Measurements from ENCODE around the gene QKI. TPM values are rescaled to one million over a fixed set of nuclear protein-coding genes. Genes with fewer than 3 reads are reported as not detected.

Gene QKI
- total RNA-seq, 1 experiment from 2014 or later, result 176 TPM

GRCh38 chr6:163398815-163399214, 15.7 kb upstream of the QKI start:
- Mint-ChIP-seq H3K9me3 (no peaks in the 10 kb centered on the region; a peak in 3 of 5 replicates), H3K4me1 (peaks cover 54 to 58% of the 10 kb centered on the region in 2 experiments), H3K27me3 (ENCODE audit: low read depth) (peaks cover 15% of the 10 kb centered on the region), H3K27ac (no peak overlapping the region), H3K4me3 (no peak overlapping the region), H3K36me3 (ENCODE audit: insufficient read depth in 1 of 3, low read depth in 3 of 3) (0 out of 7 replicates have a peak, but pooled peaks cover 0 to 4% (median 0%) of the 10 kb centered on the region in 3 experiments)
- no peak overlapping the region for H3K23ac ChIP-seq (ENCODE audit: insufficient read length, low read depth, low read length)
- no peak overlapping the region for H3K9ac ChIP-seq (ENCODE audit: extremely low read depth, insufficient read length, low read length)
- no peak overlapping the region for H3T11ph ChIP-seq (ENCODE audit: low read length)
- no peak overlapping the region for H2BK5ac ChIP-seq (ENCODE audit: insufficient read length, low read length)
- no peak overlapping the region for H4K8ac ChIP-seq (replicated peaks; ENCODE audit: insufficient read length, low read depth, low read length)
- no peak overlapping the region for H2BK120ac ChIP-seq (ENCODE audit: low read depth, low read length, poor library complexity, severe bottlenecking)
- H3K14ac ChIP-seq (ENCODE audit: insufficient read depth, low read length), result no peak overlapping the region
- H3K18ac ChIP-seq (ENCODE audit: insufficient read length, low read depth, low read length), result no peak overlapping the region
- peaks cover 3% of the 10 kb centered on the region for H3K23me2 ChIP-seq (ENCODE audit: insufficient read length, low read depth, low read length, poor library complexity, severe bottlenecking)
- no peak overlapping the region for H2BK12ac ChIP-seq (ENCODE audit: insufficient read length, low read depth, low read length)
- no peaks in the 10 kb centered on the region for H3K79me1 ChIP-seq (ENCODE audit: insufficient read depth, low read depth, low read length, poor library complexity, severe bottlenecking)
- no peak overlapping the region for H4K91ac ChIP-seq (ENCODE audit: insufficient read length, low read depth, low read length)
- no peaks in the 10 kb centered on the region for H4K20me1 ChIP-seq (ENCODE audit: control insufficient read depth, insufficient read depth, insufficient read length)
- no peak overlapping the region for H2AK5ac ChIP-seq (ENCODE audit: insufficient read length, low read length)
- no peak overlapping the region for H3K4ac ChIP-seq (ENCODE audit: low read depth, low read length)
- H3K27me3 ChIP-seq (ENCODE audit: insufficient read depth, low read length), result no peaks in the 10 kb centered on the region
- no peak overlapping the region for H3K4me2 ChIP-seq (ENCODE audit: insufficient read depth, insufficient read length, low read length)
- no peaks in the 10 kb centered on the region for H3K9me3 ChIP-seq (ENCODE audit: control insufficient read depth, low read depth, low read length)
- peaks cover 5% of the 10 kb centered on the region; the same call in 1 of the 2 replicates for H3K4me1 ChIP-seq (ENCODE audit: insufficient read depth, low read length)
- WGBS (ENCODE audit: extremely low coverage, insufficient read length, low lambda C conversion rate), result no CpG with 5 or more reads among the region's 9 CpGs
- no peak overlapping the region for H4K5ac ChIP-seq (ENCODE audit: insufficient read length, low read depth, low read length)
- H2AFZ ChIP-seq (ENCODE audit: low read length), result no peak overlapping the region
- H2BK15ac ChIP-seq (ENCODE audit: low read depth, low read length), result no peak overlapping the region
- H2BK20ac ChIP-seq (ENCODE audit: low read depth, low read length, poor library complexity, severe bottlenecking), result no peak overlapping the region
- no peak for TF ChIP-seq CTCF (conservative IDR thresholded peaks at IDR 0.05)
- no peaks in the 10 kb centered on the region for H3K79me2 ChIP-seq (ENCODE audit: insufficient read depth, low read length)
- DNase-seq, result no peak
- no peak overlapping the region for H3K27ac ChIP-seq (ENCODE audit: insufficient read length, low read depth, low read length)
- H3K56ac ChIP-seq (ENCODE audit: insufficient read length, low read depth, low read length), result no peak overlapping the region
